ENCODE measurements around the gene CD40LG.
A peak's percentile ranks its signal among the peaks of the same experiment; 100 is the strongest.

The CD40LG gene

DNA sequence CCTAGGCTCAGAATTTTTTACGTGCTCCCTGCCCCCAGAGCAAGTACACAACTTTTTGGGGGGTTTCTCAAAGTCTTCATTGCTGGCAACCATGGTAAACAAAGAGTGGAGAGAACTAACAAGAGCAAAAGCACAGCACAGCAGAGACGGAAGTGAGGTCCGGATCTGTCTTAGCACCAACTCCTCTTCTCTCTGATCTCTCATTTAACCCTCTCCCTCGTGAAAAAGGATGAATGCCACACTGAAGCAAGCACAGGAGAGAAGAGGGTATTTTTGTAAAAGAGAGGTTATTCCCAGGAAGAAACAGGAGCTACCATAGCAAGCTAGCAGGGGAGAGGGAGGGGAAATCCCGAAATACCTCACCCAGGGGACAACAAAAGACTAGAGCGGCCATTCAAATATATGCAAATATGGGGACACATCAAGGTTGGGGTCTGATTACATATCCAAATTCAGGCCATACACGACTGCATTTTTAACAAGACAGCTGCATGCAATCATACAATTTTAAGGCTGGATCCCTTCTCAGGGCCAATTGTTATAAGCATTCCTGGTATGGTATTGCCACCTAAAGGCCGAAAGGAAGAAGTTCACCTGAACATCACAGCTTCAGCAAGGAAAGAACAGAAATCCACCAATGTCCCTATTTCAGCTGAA is 46.6 kb downstream of the CD40LG start:
- DNase-seq (ENCODE audit: low spot score) (peak; percentile 18), FAIRE-seq (peak; percentile 82)

DNA sequence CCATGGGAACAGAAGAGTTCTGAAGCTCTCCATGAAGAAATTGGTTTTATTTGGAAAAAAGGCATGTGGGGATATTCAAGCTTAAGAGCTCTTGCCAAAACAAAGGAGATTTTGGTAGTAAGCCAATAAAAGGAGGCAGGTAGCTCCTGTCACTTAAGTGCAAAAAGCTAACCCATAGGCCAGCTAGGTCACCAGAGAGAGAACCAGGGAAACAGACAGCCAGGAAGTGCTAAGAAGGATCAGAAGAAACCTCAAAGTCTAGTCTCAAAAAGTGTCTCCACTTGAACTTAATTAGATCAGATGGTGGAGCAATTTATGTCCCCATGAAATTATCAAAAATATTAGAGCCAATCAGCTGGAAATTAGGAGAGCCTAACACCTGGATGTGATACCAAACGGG is 49.2 kb downstream of the CD40LG start:
- no peak for FAIRE-seq

DNA sequence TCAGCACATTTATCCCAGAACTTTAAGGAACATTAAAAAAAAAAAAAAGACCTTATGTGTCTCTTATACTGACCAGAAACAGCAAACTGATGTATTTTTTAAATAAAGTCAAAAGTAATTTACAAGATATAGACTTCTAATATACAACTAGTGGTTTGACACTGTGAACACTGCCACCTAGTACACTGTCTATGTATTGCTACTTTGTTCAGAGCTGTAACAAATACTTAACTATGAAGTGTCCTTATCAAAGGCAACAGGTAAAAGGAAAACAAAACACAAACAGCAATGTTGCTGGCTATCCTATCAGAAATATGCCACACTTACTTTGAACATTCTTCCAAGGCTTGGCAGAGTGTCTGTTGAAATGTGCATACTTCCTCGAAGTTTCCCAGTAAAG is 60.4 kb downstream of the CD40LG start:
- peak; percentile 50 for FAIRE-seq
- no peak for DNase-seq (ENCODE audit: low spot score)

More for the DNA sequence above, 49.2 kb downstream of the CD40LG start:
- DNase-seq (ENCODE audit: low spot score) = no peak

All from RCC 7860 (cell line).